Hepatocyte (in vitro differentiated cells): ENCODE results near the gene CNNM2. TPM values are rescaled to one million over a fixed set of nuclear protein-coding genes. Genes with fewer than 3 reads are reported as not detected.

ENCODE experiments used
- DNase-seq: peaks from one replicate; pipeline ENCODE4 v3.0.0-alpha.2; 2016; ENCODE audit warnings: low spot score
- H2AFZ ChIP-seq: fragments of 200-600 bp; sonication (generic); 2 replicates; pipeline ENCODE4 v1.6.0; 2016; ENCODE audit warnings: antibody characterized with exemption, mild to moderate bottlenecking
- H3K27ac ChIP-seq: fragments of 200-600 bp; sonication (generic); 2 replicates; pipeline ENCODE4 v1.5.1; 2016; ENCODE audit warnings: mild to moderate bottlenecking
- H3K27me3 ChIP-seq: fragments of 200-600 bp; sonication (generic); 2 replicates; pipeline ENCODE4 v1.6.1; 2016
- H3K36me3 ChIP-seq: fragments of 200-600 bp; sonication (generic); replicated peaks from 2 replicates; pipeline ENCODE4 v1.5.1; 2016; ENCODE audit warnings: low read depth; ENCODE audit not compliant: insufficient read depth
- H3K4me1 ChIP-seq: fragments of 200-600 bp; sonication (generic); 2 replicates; pipeline ENCODE4 v1.5.1; 2016; ENCODE audit warnings: mild to moderate bottlenecking, moderate library complexity; ENCODE audit not compliant: insufficient read depth
- H3K4me2 ChIP-seq: fragments of 200-600 bp; sonication (generic); 2 replicates; pipeline ENCODE4 v1.6.0; 2016
- H3K4me3 ChIP-seq: fragments of 200-600 bp; sonication (generic); 2 replicates; pipeline ENCODE4 v1.5.1; 2016; ENCODE audit warnings: mild to moderate bottlenecking
- H3K79me2 ChIP-seq: fragments of 200-600 bp; sonication (generic); 2 replicates; pipeline ENCODE4 v1.6.0; 2017; ENCODE audit warnings: mild to moderate bottlenecking
- H3K9me2 ChIP-seq: fragments of 200-600 bp; sonication (generic); replicated peaks from 2 replicates; pipeline ENCODE4 v1.6.0; 2017; ENCODE audit warnings: mild to moderate bottlenecking; ENCODE audit not compliant: insufficient read depth
- H3K9me3 ChIP-seq: fragments of 200-600 bp; sonication (generic); 2 replicates; pipeline ENCODE4 v1.5.1; 2016; ENCODE audit warnings: low read depth, mild to moderate bottlenecking
- H4K20me1 ChIP-seq: fragments of 200-600 bp; sonication (generic); 2 replicates; pipeline ENCODE4 v1.6.0; 2016; ENCODE audit warnings: mild to moderate bottlenecking; ENCODE audit not compliant: insufficient read depth, poor library complexity, severe bottlenecking
- EZH2 ChIP-seq: fragments of 200-600 bp; sonication (generic); IDR thresholded peaks from 2 replicates; pipeline ENCODE4 v1.6.1; 2016; ENCODE audit warnings: antibody characterized with exemption, mild to moderate bottlenecking, borderline replicate concordance
- EZH2phosphoT487 ChIP-seq: fragments of 200-600 bp; sonication (generic); IDR thresholded peaks from one replicate; pipeline ENCODE4 v1.6.1; 2018; ENCODE audit warnings: antibody characterized with exemption, mild to moderate bottlenecking, low read depth, moderate library complexity; ENCODE audit not compliant: unreplicated experiment, severe bottlenecking
- WGBS: methylation state at CpG from one replicate; pipeline ENCODE4 v1.1.6; 2016; ENCODE audit warnings: low lambda C conversion rate; ENCODE audit errors: missing lambda C conversion rate; 5-methylcytosine and 5-hydroxymethylcytosine counted together
- polyA plus RNA-seq: library from polyadenylated mRNA; unstranded; fragments of >200 nt; fragmentation: Nextera tagmentation; extraction: Ambion mirVana; gene quantifications from 2 replicates; pipeline ENCODE4 v1.2.1, GENCODE V29; 2016
- total RNA-seq: library from RNA; depleted of rRNA; stranded (reverse); fragments of >200 nt; gene quantifications from 2 replicates; pipeline ENCODE4 v1.2.3, GENCODE V29; 2014
- TF ChIP-seq, protein P1 (sequence below): fragments of 200-600 bp; sonication (generic); IDR thresholded peaks from 2 replicates; pipeline ENCODE4 v1.5.1; 2016; ENCODE audit warnings: antibody characterized with exemption, mild to moderate bottlenecking; ENCODE audit not compliant: poor library complexity

The CNNM2 gene
- total RNA-seq, result 4.7 and 9.8 TPM in 2 replicates
- polyA plus RNA-seq, result 3.8 and 6.8 TPM in 2 replicates

DNA sequence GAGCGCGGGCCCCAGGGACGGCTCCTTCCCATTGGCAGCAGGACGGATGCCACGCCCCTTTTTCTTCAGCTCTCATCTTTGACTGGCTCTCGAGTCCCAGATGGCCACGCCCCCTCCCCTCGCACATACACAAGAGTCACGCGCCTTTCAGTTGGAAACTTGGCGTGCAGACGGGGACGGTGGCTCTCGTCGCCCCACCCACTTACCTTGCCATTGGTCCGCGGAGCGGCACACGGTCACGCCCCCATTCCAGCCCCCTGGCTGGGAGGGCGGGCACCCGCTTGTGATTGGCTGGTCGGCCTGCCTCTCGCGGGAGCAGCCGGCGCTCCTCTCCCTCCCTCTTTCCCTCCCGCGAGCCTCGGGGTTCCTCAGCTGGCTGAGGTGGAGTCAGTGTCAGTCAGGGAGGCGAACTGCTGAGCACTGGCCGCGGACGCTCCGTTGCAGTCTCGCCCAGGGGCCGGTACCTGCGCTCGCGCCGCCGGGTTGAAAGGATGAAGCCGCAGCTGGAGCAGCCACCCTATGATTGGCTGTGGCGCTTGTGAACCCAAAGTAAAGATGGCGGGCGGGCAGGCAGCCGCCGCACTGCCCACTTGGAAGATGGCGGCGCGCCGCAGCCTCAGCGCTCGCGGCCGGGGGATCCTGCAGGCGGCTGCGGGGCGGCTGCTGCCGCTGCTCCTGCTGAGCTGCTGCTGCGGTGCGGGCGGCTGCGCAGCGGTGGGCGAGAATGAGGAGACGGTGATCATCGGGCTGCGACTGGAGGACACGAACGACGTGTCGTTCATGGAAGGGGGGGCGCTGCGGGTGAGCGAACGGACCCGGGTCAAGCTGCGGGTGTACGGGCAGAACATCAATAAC lies at the start of gene CNNM2:
Gene CNNM2 (plus strand): TSS at position 333 of the 855 bp plus-strand sequence. CDS start 187 bp downstream, at position 520.
- H3K27ac ChIP-seq, result peak within 1 kb of the TSS; percentile 84
- TF ChIP-seq, protein P1, sequence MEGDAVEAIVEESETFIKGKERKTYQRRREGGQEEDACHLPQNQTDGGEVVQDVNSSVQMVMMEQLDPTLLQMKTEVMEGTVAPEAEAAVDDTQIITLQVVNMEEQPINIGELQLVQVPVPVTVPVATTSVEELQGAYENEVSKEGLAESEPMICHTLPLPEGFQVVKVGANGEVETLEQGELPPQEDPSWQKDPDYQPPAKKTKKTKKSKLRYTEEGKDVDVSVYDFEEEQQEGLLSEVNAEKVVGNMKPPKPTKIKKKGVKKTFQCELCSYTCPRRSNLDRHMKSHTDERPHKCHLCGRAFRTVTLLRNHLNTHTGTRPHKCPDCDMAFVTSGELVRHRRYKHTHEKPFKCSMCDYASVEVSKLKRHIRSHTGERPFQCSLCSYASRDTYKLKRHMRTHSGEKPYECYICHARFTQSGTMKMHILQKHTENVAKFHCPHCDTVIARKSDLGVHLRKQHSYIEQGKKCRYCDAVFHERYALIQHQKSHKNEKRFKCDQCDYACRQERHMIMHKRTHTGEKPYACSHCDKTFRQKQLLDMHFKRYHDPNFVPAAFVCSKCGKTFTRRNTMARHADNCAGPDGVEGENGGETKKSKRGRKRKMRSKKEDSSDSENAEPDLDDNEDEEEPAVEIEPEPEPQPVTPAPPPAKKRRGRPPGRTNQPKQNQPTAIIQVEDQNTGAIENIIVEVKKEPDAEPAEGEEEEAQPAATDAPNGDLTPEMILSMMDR, result peak; percentile 11
- TF ChIP-seq EZH2phosphoT487, result no peak
- TF ChIP-seq EZH2, result no peak
- WGBS, result under 1% methylated on average over 68 of the region's 80 CpGs
- peak within 1 kb of the TSS; percentile 79 for H2AFZ ChIP-seq
- peak; percentile 100 for DNase-seq
- H3K9me2 ChIP-seq, result no peaks in the 10 kb centered on the region
- H4K20me1 ChIP-seq, result peaks cover 7% of the 10 kb centered on the region
- peaks cover 37% of the 10 kb centered on the region for H3K79me2 ChIP-seq
- H3K36me3 ChIP-seq, result no peaks in the 10 kb centered on the region
- H3K4me2 ChIP-seq, result peak within 1 kb of the TSS; percentile 93
- no peaks in the 10 kb centered on the region for H3K9me3 ChIP-seq
- no peaks in the 10 kb centered on the region for H3K27me3 ChIP-seq
- H3K4me1 ChIP-seq, result peaks cover 18% of the 10 kb centered on the region
- H3K4me3 ChIP-seq, result peak within 1 kb of the TSS; percentile 85

DNA sequence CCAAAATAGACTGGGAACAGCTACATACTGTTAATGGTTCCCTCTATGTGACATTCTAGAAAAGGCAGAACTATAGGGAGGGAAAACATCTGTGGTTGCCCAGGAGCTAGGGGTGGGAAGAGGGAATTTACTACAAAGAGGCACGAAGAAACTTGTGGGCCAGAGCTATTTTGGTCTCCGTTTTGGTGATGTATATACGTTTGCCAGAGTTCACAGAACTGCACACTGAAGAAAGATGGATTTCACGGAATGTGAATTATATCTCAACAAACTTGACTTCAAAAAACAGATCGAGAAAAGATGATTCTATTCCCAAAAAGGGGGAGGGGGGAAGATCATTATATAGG lies 49.2 kb upstream of the CNNM2 start:
- no peaks in the 10 kb centered on the region for H3K27me3 ChIP-seq
- no peaks in the 10 kb centered on the region for H3K36me3 ChIP-seq
- H3K79me2 ChIP-seq, result no peaks in the 10 kb centered on the region
- H3K4me1 ChIP-seq, result peaks cover 10% of the 10 kb centered on the region
- no peak for TF ChIP-seq EZH2
- TF ChIP-seq, protein P1, result no peak
- no peak for TF ChIP-seq EZH2phosphoT487
- H3K9me3 ChIP-seq, result no peaks in the 10 kb centered on the region
- DNase-seq, result no peak
- H3K4me3 ChIP-seq, result peak overlapping the region; percentile 44
- H3K9me2 ChIP-seq, result no peaks in the 10 kb centered on the region
- H3K4me2 ChIP-seq, result peak overlapping the region; percentile 94
- H2AFZ ChIP-seq, result peak overlapping the region; percentile 66
- WGBS, result 10% methylated on average over 5 of the region's 5 CpGs
- H3K27ac ChIP-seq, result peak overlapping the region; percentile 82
- no peaks in the 10 kb centered on the region for H4K20me1 ChIP-seq

DNA sequence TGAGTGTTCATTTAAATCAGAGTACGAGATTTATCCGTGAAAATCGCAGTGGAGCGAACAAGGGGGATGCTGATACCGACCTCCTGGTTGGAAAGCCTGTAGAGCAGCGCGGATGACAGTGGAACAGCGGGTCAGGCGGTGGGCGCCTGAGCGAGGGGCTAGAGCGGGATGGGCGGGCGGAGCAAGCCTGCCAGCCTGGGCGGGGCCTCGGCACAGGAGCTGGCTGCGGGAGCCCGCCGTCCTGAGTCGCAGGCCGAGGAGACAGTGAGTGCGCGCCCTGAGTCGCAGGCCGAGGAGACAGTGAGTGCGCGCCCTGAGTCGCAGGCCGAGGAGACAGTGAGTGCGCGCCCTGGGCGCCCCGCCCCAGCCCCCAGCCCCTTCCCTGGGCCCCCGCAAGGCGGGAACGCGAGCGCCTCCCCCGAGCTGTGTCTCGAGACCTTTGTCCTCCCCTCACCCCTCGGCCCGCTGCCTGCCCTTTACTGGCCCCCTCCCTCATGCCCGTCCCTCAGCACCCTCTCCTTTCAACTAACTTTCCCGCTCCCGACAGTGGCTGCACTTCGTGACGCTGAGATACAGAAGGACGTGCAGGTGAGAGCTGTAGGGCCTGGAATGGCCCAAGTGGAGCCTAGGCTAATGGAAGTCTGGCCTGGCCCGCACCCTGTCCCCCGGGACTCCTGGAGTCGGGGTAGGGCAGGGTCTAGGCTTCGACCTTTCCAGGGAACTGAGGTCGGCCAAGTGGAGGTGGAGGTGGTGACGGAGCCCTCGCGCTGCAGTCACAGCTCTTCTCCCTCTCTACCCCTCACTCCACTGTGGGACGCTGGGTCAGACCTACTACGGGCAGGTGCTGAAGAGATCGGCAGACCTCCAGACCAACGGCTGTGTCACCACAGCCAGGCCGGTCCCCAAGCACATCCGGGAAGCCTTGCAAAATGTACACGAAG lies 48.6 kb upstream of the CNNM2 start, which contains the start of gene AS3MT:
Gene AS3MT (plus strand): TSS at position 213 of the 941 bp plus-strand sequence. CDS start 123 bp downstream, at position 336.
- peak within 1 kb of the TSS; percentile 66 for H2AFZ ChIP-seq
- no peaks in the 10 kb centered on the region for H3K79me2 ChIP-seq
- H3K4me1 ChIP-seq, result peaks cover 10% of the 10 kb centered on the region
- H3K4me2 ChIP-seq, result peak within 1 kb of the TSS; percentile 94
- H4K20me1 ChIP-seq, result no peaks in the 10 kb centered on the region
- peak within 1 kb of the TSS; percentile 82 for H3K27ac ChIP-seq
- TF ChIP-seq, protein P1, result no peak
- TF ChIP-seq EZH2, result no peak
- TF ChIP-seq EZH2phosphoT487, result no peak
- H3K27me3 ChIP-seq, result no peaks in the 10 kb centered on the region
- 4% methylated on average over 40 of the region's 63 CpGs for WGBS
- H3K4me3 ChIP-seq, result peak within 1 kb of the TSS; percentile 44
- H3K9me2 ChIP-seq, result no peaks in the 10 kb centered on the region
- H3K9me3 ChIP-seq, result no peaks in the 10 kb centered on the region
- DNase-seq, result peak; percentile 79
- no peaks in the 10 kb centered on the region for H3K36me3 ChIP-seq
